Measurements from ENCODE around the gene MRPL36.
"Not testable (repeated sequence)": the region's sequence is repeated elsewhere in the genome, so short reads cannot be mapped to it uniquely, and the experiment has no call there.

The MRPL36 gene

GRCh38 chr5:1831677-1832313 lies 32.2 kb upstream of the MRPL36 start:
- DNase-seq = no peak

GRCh38 chr5:1831257-1831656 lies 31.6 kb upstream of the MRPL36 start:
- no peak for DNase-seq

- DNase-seq = no peak
Observed at GRCh38 chr5:1830571-1831228, 31.1 kb upstream of the MRPL36 start.

GRCh38 chr5:1827886-1828397 lies 28.3 kb upstream of the MRPL36 start:
- peak; percentile 51 for DNase-seq

DNA sequence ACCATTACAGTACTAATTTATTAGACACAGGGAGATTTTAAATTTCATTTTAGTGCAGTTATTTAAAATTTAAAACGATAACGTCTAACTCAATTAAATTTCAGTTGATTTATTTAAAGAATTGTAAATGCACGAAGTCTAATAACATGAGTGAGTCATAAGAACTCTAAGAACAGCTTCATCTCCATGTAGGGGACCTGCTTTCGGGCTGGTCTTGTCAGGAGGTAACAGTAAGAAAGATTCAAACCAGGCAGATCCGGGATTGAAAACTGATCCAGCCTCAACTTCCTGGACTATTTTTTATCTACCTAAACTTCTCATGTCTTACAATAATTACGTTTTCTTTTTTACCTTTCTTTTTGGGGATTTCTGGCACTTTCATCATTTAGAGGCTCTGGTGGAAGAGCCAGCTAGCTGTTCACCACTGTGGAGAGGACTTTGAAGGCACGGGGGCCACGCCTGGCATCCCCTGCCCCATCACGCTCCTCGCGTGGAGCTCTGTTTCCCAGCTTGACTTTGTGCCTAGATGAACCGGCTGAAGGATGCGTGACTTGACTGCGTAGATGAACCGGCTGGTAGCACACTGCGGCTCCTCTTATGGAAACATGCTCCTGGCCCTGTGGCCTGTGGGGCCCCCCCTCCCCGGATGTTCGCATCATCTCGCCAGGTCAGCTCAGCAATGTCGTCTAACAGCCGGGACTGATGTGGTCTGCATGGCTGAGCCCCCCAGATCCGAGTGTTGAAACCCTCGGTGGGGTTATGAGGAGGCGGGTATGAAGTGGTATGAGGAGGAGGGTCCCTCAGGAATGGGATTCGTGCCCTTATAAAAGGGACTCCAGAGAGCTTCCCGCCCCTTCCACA lies 27.6 kb upstream of the MRPL36 start:
- DNase-seq = no peak

- no peak for DNase-seq
Observed at GRCh38 chr5:1826235-1826980, 26.8 kb upstream of the MRPL36 start.

GRCh38 chr5:1824903-1825841 lies 25.5 kb upstream of the MRPL36 start:
- no peak for DNase-seq

- no peak for DNase-seq
Observed at GRCh38 chr5:1824109-1824821, 24.6 kb upstream of the MRPL36 start.

DNA sequence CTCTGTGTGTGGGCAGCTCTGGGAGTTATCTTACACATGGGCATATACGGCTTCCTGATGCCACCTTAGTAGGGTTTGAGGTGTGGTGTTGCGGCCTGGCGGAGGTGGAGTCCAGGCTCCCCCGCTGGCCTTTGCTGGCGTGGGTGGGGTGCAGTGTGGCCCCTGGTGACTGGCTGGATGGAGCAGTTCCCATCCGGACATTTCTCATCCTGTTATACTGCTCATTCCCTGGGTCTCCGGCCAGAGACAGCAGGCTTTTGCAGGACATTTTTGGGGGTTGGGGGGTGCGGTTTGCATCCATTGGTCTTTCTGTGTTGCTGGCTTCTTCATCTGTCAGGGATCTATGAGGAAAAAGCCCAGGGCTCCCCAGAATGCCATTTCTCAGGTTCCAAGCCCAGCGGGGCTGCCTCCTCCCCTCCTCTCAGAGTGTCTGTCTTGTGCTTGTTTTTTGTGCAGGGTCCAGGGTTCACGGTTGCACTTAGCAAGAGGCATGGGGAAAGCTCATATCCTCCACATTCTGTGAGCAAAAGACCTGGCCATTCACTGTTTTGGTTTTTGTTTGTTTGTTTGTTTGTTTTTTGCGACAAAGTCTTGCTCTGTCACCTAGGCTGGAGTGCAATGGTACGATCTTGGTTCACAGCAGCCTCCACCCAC lies 23.9 kb upstream of the MRPL36 start:
- DNase-seq = no peak

GRCh38 chr5:1821862-1822261 lies 22.2 kb upstream of the MRPL36 start:
- DNase-seq = no peak

- DNase-seq = no peak
Observed at GRCh38 chr5:1820926-1821325, 21.3 kb upstream of the MRPL36 start.

- DNase-seq = no peak
Observed at GRCh38 chr5:1820381-1820780, 20.7 kb upstream of the MRPL36 start.

GRCh38 chr5:1819458-1819857 lies 19.8 kb upstream of the MRPL36 start:
- no peak for DNase-seq

- no peak for DNase-seq
Observed at GRCh38 chr5:1818784-1819183, 19.1 kb upstream of the MRPL36 start.

GRCh38 chr5:1817261-1818043 lies 17.8 kb upstream of the MRPL36 start:
- no peak for DNase-seq

- not testable (repeated sequence) for DNase-seq
Observed at GRCh38 chr5:1816495-1817089, 17.0 kb upstream of the MRPL36 start.

- DNase-seq = no peak
Observed at GRCh38 chr5:1815881-1816292, 16.2 kb upstream of the MRPL36 start.

DNA sequence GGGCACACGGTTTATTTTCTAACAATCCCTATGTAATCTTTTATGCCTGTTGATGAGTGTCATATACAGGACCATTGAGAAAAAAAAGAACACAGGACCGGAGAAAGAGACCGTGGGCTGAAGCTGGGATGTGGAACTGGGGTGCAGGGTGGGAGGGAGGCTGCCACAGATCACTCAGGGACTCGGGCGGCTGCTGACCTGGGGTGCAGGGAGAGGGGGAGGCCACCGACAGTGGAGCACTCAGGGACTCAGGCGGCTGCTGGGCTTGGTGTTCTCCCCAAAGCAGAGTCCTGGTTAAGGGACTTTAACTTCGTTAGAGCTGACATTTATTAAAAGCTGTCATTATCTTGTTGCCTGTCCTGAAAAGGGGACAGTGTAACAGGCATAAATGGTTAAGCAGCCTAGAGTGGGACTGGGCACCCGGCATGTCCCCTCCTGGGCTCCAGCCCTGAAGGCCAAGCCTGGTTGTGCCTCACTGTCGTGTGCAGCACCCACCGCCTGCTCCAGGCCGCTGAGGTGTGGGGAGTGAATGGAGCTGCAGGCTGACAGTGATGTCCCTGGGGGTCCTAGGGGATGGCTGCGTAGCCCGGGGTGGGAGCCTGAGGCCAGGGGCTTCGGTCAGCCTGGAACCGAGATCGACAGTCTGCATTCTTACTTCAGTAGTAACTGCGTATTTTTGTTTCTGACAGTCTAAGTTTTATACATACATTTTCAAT lies 15.6 kb upstream of the MRPL36 start:
- DNase-seq = no peak

Data from CD4-positive, alpha-beta T cell treated with Interleukin-17A for 4 hours (primary cell).